ENCODE data around the gene C2orf68. TPM values are rescaled to one million over a fixed set of nuclear protein-coding genes. Genes with fewer than 3 reads are reported as not detected.

Gene C2orf68
- total and polyA plus RNA-seq, 9 of the 15 experiments (the other 6 are each of a cell fraction or from before 2014, with no cell fraction given) = 22.1 to 50.0 (median 31.8) TPM

DNA sequence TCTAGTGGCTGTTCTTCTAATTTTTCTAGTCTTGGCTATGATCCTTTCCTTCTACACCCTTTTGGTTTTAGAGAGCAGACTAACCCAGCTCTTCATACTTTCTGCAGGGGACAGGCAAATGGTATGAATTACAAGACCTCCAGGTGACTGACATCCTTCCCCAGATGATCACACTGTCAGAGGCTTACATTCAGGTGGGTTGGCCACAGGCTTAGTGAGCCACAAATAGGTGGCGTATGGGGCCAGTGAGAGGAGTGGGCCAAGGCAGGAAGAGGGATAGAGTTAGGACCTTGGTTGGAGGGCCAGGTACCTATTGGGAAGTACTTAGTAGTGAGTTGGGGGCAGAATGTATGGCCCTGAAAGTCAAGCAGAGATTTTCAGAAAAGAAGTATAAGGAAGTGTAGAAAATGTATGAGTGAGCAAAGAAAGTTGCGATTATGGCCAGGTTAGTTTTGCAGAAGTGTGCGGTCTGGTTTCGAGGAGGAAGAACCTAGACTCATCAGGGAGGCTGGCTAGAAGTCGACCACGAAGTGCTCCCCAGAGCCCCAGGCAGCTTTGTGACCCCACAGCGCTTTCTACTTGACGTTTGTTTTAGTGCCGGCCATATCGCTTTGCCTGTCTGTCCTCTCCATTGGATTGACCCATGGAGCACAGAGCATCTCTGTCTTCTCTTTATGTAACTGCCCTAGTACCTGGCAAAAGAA lies 36.1 kb upstream of the C2orf68 start:
- DNase-seq (ENCODE audit: extremely low read depth in 1 of 4, low spot score in 3 of 4) (no peak), FAIRE-seq (no peak), ATAC-seq (no peak)
- peaks cover 95% of the 10 kb centered on the region for H3K36me3 ChIP-seq (ENCODE audit: control insufficient read depth, insufficient read depth, low read length)
- H3K9ac ChIP-seq (ENCODE audit: insufficient read depth in 1 of 2, low read depth in 2 of 2, low read length in 2 of 2) = no peak overlapping the region; a peak in 1 of 4 replicates
- H3K9me3 ChIP-seq (replicated peaks; ENCODE audit: control insufficient read depth, insufficient read depth, low read depth, low read length) = no peaks in the 10 kb centered on the region
- H3K4me2 ChIP-seq (ENCODE audit: insufficient read depth, low read length) = no peak overlapping the region
- H3K4me3 ChIP-seq = no peak overlapping the region
- CTCF ChIA-PET (ENCODE audit: low intra/inter-chr PET ratio) = interaction anchor here (0.7 kb wide), 1 partner anchor 524 kb away, joined by 9 read pairs; no protein-coding TSS in a partner anchor
- 93% methylated on average over 10 of the region's 10 CpGs for WGBS (ENCODE audit: insufficient coverage, low coverage, missing lambda C conversion rate)
- no peaks in the 10 kb centered on the region for H3K9me1 ChIP-seq (ENCODE audit: control insufficient read depth, insufficient read depth, low read length)
- in situ Hi-C loops (cut with MboI) (no loop called here), intact Hi-C loops (cut with micrococcal nuclease) (no loop called here)
- H3K79me2 ChIP-seq (ENCODE audit: control insufficient read depth, insufficient read depth, low read length) = no peaks in the 10 kb centered on the region
- H2AFZ ChIP-seq (ENCODE audit: low read depth, low read length) = no peak overlapping the region
- H3K27me3 ChIP-seq (ENCODE audit: control insufficient read depth in 2 of 2, insufficient read depth in 2 of 2, low read length in 2 of 2) = no peaks in the 10 kb centered on the region
- POLR2A ChIA-PET = interaction anchor here (0.7 to 2.8 kb wide), 4 partner anchors 10 to 109 kb away, joined by 3 to 17 read pairs (median 3); partner anchors contain the start of gene MAT2A
- H3K27ac ChIP-seq (ENCODE audit: extremely low read depth, low read depth, low read length) = no peak overlapping the region
- BruUV-seq (replicated peaks) = no TSS peak
- no peaks in the 10 kb centered on the region for H3K4me1 ChIP-seq (replicated peaks in 1 of 2; ENCODE audit: control insufficient read depth in 2 of 2, insufficient read depth in 2 of 2, low read length in 2 of 2)
- H4K20me1 ChIP-seq (replicated peaks; ENCODE audit: control insufficient read depth, insufficient read depth, low read length) = 0 out of 2 replicates have a peak, but pooled peaks cover 3% of the 10 kb centered on the region
- TF ChIP-seq PML (IDR thresholded peaks at IDR 0.05; ENCODE audit: low read length) (0 out of 2 replicates have a peak, but pooled peaks have one; percentile 0), MCM3 (IDR thresholded peaks at IDR 0.05) (no peak)

DNA sequence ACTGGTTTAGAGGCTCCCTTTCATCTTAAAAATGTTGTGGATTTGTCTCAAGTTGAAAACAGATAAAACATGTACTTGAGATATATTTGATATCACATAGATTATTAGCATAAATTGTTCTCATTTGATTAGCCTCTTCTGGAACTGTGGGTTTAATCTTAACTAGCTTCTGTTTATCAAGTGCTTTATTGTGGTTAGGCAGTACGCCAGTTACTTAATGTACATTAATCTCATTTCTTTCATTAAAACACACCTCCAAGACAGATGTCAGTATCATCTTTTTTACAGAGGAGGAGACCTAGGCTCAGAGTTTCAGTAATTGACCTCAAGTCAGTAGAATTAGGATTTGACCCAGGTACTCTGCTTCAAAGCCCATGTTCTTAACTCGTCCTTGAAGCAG lies 34.3 kb upstream of the C2orf68 start:
- FAIRE-seq (no peak), DNase-seq (ENCODE audit: extremely low read depth in 1 of 4, low spot score in 3 of 4) (no peak), ATAC-seq (no peak)
- H3K27me3 ChIP-seq (ENCODE audit: control insufficient read depth in 2 of 2, insufficient read depth in 2 of 2, low read length in 2 of 2) = no peaks in the 10 kb centered on the region
- no peak for TF ChIP-seq SIN3A (IDR thresholded peaks at IDR 0.05; ENCODE audit: borderline replicate concordance in 2 of 2, control insufficient read depth in 1 of 2, low read depth in 2 of 2, low read length in 2 of 2)
- no peak for TF ChIP-seq ZNF324 (CRISPR knock-in tag; IDR thresholded peaks at IDR 0.05)
- TF ChIP-seq SIX5 (IDR thresholded peaks at IDR 0.05; ENCODE audit: borderline replicate concordance in 1 of 2, insufficient read depth in 1 of 2, low read depth in 1 of 2, low read length in 2 of 2) = no peak
- no peak for TF ChIP-seq ARNT (IDR thresholded peaks at IDR 0.05)
- TF ChIP-seq FOXA1 (IDR thresholded peaks at IDR 0.05; ENCODE audit: borderline replicate concordance) = no peak
- no peaks in the 10 kb centered on the region; the same call in 2 of the 3 replicates for H3K79me2 ChIP-seq (ENCODE audit: control insufficient read depth, insufficient read depth, low read length)
- ChIA-PET CTCF (ENCODE audit: low intra/inter-chr PET ratio) (interaction anchor here (0.6 kb wide), 1 partner anchor 11 kb away, joined by 3 read pairs; no protein-coding TSS in a partner anchor), POLR2A (interaction anchor here (1.6 kb wide), 1 partner anchor 9 kb away, joined by 6 read pairs; no protein-coding TSS in a partner anchor)
- H3K9ac ChIP-seq (ENCODE audit: insufficient read depth in 1 of 2, low read depth in 2 of 2, low read length in 2 of 2) = no peak overlapping the region
- H3K9me3 ChIP-seq (replicated peaks; ENCODE audit: control insufficient read depth, insufficient read depth, low read depth, low read length) = no peaks in the 10 kb centered on the region
- H3K36me3 ChIP-seq (ENCODE audit: control insufficient read depth, insufficient read depth, low read length) = peaks cover 97% of the 10 kb centered on the region
- no peak overlapping the region for H3K4me3 ChIP-seq
- whole genome bisulfite sequencing (ENCODE audit: insufficient coverage, low coverage, missing lambda C conversion rate) = 96% methylated on average over 2 of the region's 2 CpGs
- 0 out of 2 replicates have a peak, but pooled peaks cover 3% of the 10 kb centered on the region for H4K20me1 ChIP-seq (replicated peaks; ENCODE audit: control insufficient read depth, insufficient read depth, low read length)
- H3K9me1 ChIP-seq (ENCODE audit: control insufficient read depth, insufficient read depth, low read length) = peaks cover 3% of the 10 kb centered on the region
- intact Hi-C loops (cut with micrococcal nuclease) = no loop called here
- no peak overlapping the region for H2AFZ ChIP-seq (ENCODE audit: low read depth, low read length)
- no peak overlapping the region for H3K27ac ChIP-seq (ENCODE audit: extremely low read depth, low read depth, low read length)
- no TSS peak for BruUV-seq (replicated peaks)
- in situ Hi-C loops (cut with MboI) = no loop called here
- H3K4me1 ChIP-seq (replicated peaks in 1 of 2; ENCODE audit: control insufficient read depth in 2 of 2, insufficient read depth in 2 of 2, low read length in 2 of 2) = no peaks in the 10 kb centered on the region
- no peak overlapping the region for H3K4me2 ChIP-seq (ENCODE audit: insufficient read depth, low read length)
